GM23338 (cell line): ENCODE data around the gene GUCY1B1. TPM values are rescaled to one million over a fixed set of nuclear protein-coding genes. Genes with fewer than 3 reads are reported as not detected.

ENCODE experiments used
- ATAC-seq: fragments of 200-7000 bp; cut with Tn5 transposase; 3 replicates; pipeline ENCODE4 v1.9.1; 2020
- DNase-seq: peaks from one replicate; pipeline ENCODE4 v3.0.0-alpha.2; 2015; ENCODE audit warnings: low spot score
- H2AFZ ChIP-seq: fragments of 200-600 bp; sonication (generic); 2 replicates; pipeline ENCODE4 v1.8.0; 2016; ENCODE audit warnings: antibody characterized with exemption, mild to moderate bottlenecking, moderate library complexity
- H3F3A ChIP-seq: fragments of 200-600 bp; sonication (generic); replicated peaks from 2 replicates; pipeline ENCODE4 v1.8.0; 2017; ENCODE audit warnings: antibody characterized with exemption, mixed run types, low read depth
- H3K27ac ChIP-seq: fragments of 200-600 bp; sonication (generic); 2 replicates; pipeline ENCODE4 v1.6.1; 2016; ENCODE audit warnings: low read depth
- H3K27me3 ChIP-seq: fragments of 200-600 bp; sonication (generic); 2 replicates; pipeline ENCODE4 v1.8.0; 2016; ENCODE audit warnings: mild to moderate bottlenecking, mixed run types, moderate library complexity; ENCODE audit not compliant: insufficient read depth
- H3K36me3 ChIP-seq: fragments of 200-600 bp; sonication (generic); 2 replicates; pipeline ENCODE4 v1.8.0; 2016; ENCODE audit warnings: mild to moderate bottlenecking; ENCODE audit not compliant: insufficient read depth
- H3K4me1 ChIP-seq: fragments of 200-600 bp; sonication (generic); 2 replicates; pipeline ENCODE4 v1.8.0; 2016; ENCODE audit warnings: mild to moderate bottlenecking, moderate library complexity; ENCODE audit not compliant: insufficient read depth
- H3K4me2 ChIP-seq: fragments of 200-600 bp; sonication (generic); 2 replicates; pipeline ENCODE4 v1.7.1; 2017; ENCODE audit warnings: mixed run types
- H3K4me3 ChIP-seq: fragments of 200-600 bp; sonication (generic); 2 replicates; pipeline ENCODE4 v1.6.1; 2016; ENCODE audit warnings: mixed run types
- H3K79me2 ChIP-seq: fragments of 200-600 bp; sonication (generic); replicated peaks from 2 replicates; pipeline ENCODE4 v1.8.0; 2017; ENCODE audit warnings: mild to moderate bottlenecking; ENCODE audit not compliant: insufficient read depth
- H3K9me2 ChIP-seq: fragments of 200-600 bp; sonication (generic); 2 replicates; pipeline ENCODE4 v1.8.0; 2017; ENCODE audit not compliant: insufficient read depth
- H4K20me1 ChIP-seq: fragments of 200-600 bp; sonication (generic); replicated peaks from 2 replicates; pipeline ENCODE4 v1.8.0; 2017; ENCODE audit warnings: mild to moderate bottlenecking; ENCODE audit not compliant: insufficient read depth
- H3K27ac Mint-ChIP-seq: 2 replicates; pipeline ENCODE4 v1.8.0; 2020; ENCODE audit warnings: inconsistent platforms, mild to moderate bottlenecking, moderate library complexity, mixed read lengths
- H3K27me3 Mint-ChIP-seq: 3 replicates; pipeline ENCODE4 v1.8.0; 2022; ENCODE audit warnings: low read depth, mild to moderate bottlenecking, moderate library complexity, mixed read lengths, inconsistent platforms; ENCODE audit not compliant: insufficient read depth, poor library complexity
- H3K36me3 Mint-ChIP-seq: 3 replicates; pipeline ENCODE4 v1.8.0; 2021; ENCODE audit warnings: low read depth, mild to moderate bottlenecking, inconsistent platforms, moderate library complexity, mixed read lengths
- H3K4me1 Mint-ChIP-seq: 3 replicates; pipeline ENCODE4 v1.8.0; 2020; ENCODE audit warnings: mild to moderate bottlenecking, inconsistent platforms, mixed read lengths
- H3K4me3 Mint-ChIP-seq: 3 replicates; pipeline ENCODE4 v1.8.0; 2021; ENCODE audit warnings: moderate library complexity, mild to moderate bottlenecking, inconsistent platforms, mixed read lengths
- H3K9me3 Mint-ChIP-seq: 3 replicates; pipeline ENCODE4 v1.8.0; 2020; ENCODE audit warnings: moderate library complexity, mild to moderate bottlenecking, inconsistent platforms, mixed read lengths
- EZH2 ChIP-seq: fragments of 200-600 bp; sonication (generic); IDR thresholded peaks from one replicate; pipeline ENCODE4 v1.8.0; 2017; ENCODE audit warnings: antibody characterized with exemption, mild to moderate bottlenecking, low read depth; ENCODE audit not compliant: unreplicated experiment
- EZH2phosphoT487 ChIP-seq: fragments of 200-600 bp; sonication (generic); IDR thresholded peaks from one replicate; pipeline ENCODE4 v1.8.1; 2018; ENCODE audit warnings: antibody characterized with exemption; ENCODE audit not compliant: unreplicated experiment
- JUNB ChIP-seq: IDR thresholded peaks from one replicate; pipeline ENCODE4 v1.6.1; 2016; ENCODE audit warnings: antibody characterized with exemption; ENCODE audit not compliant: unreplicated experiment
- ZNF114 ChIP-seq: fragments of 250-450 bp; sonication (Bioruptor Pico); IDR thresholded peaks from 2 replicates; pipeline ENCODE4 v1.5.0; 2020; ENCODE audit warnings: mild to moderate bottlenecking, moderate library complexity
- ZNF462 ChIP-seq: fragments of 250-450 bp; sonication (Bioruptor Pico); IDR thresholded peaks from 2 replicates; pipeline ENCODE4 v1.5.0; 2020; ENCODE audit warnings: mild to moderate bottlenecking, moderate library complexity
- polyA plus RNA-seq: library from polyadenylated mRNA; unstranded; fragments of >200 nt; fragmentation: Nextera tagmentation; extraction: Ambion mirVana; gene quantifications from 2 replicates; pipeline ENCODE4 v1.2.1, GENCODE V29; 2016
- total RNA-seq: library from RNA; depleted of rRNA; stranded (reverse); fragments of >200 nt; shearing (Covaris generic); gene quantifications from 2 replicates; pipeline ENCODE4 v1.2.3, GENCODE V29; 2014
- TF ChIP-seq, protein P1 (sequence below), 2 experiments: fragments of 200-600 bp in 1 of 2; sonication (generic) in 1 of 2; conservative IDR thresholded peaks; 2 replicates each; pipeline versions ENCODE4 v1.5.1 to v1.6.1; 2016 to 2017; ENCODE audit warnings: antibody characterized with exemption in 2 of 2, low read depth in 2 of 2, mild to moderate bottlenecking in 2 of 2, moderate library complexity in 1 of 2

The GUCY1B1 gene
- total and polyA plus RNA-seq, 2 experiments from 2014 or later: 2.6 to 4.3 TPM

GRCh38 chr4:155780775-155781174 lies 22.0 kb downstream of the GUCY1B1 start (continued):
- TF ChIP-seq ZNF462 (no peak), EZH2 (no peak), EZH2phosphoT487 (no peak), ZNF114 (no peak)

GRCh38 chr4:155781249-155781831 lies 22.5 kb downstream of the GUCY1B1 start:
- ATAC-seq: no peak
- H3K27me3 ChIP-seq: no peaks in the 10 kb centered on the region
- no peak overlapping the region for H3K27ac ChIP-seq
- H3K4me1 ChIP-seq: peaks cover 35% of the 10 kb centered on the region
- H3K4me3 ChIP-seq: no peak overlapping the region
- Mint-ChIP-seq H3K36me3 (no peaks in the 10 kb centered on the region), H3K4me1 (peaks cover 32% of the 10 kb centered on the region), H3K27me3 (no peaks in the 10 kb centered on the region), H3K27ac (no peak overlapping the region), H3K4me3 (no peak overlapping the region), H3K9me3 (no peaks in the 10 kb centered on the region)
- H4K20me1 ChIP-seq: no peaks in the 10 kb centered on the region
- TF ChIP-seq JUNB (no peak), EZH2 (no peak), EZH2phosphoT487 (no peak), ZNF114 (no peak)
- TF ChIP-seq, protein P1, sequence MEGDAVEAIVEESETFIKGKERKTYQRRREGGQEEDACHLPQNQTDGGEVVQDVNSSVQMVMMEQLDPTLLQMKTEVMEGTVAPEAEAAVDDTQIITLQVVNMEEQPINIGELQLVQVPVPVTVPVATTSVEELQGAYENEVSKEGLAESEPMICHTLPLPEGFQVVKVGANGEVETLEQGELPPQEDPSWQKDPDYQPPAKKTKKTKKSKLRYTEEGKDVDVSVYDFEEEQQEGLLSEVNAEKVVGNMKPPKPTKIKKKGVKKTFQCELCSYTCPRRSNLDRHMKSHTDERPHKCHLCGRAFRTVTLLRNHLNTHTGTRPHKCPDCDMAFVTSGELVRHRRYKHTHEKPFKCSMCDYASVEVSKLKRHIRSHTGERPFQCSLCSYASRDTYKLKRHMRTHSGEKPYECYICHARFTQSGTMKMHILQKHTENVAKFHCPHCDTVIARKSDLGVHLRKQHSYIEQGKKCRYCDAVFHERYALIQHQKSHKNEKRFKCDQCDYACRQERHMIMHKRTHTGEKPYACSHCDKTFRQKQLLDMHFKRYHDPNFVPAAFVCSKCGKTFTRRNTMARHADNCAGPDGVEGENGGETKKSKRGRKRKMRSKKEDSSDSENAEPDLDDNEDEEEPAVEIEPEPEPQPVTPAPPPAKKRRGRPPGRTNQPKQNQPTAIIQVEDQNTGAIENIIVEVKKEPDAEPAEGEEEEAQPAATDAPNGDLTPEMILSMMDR (conservative IDR thresholded peaks at IDR 0.05; ENCODE audit: low read depth in 2 of 2): no peak
- no peak overlapping the region for H3K4me2 ChIP-seq
- H3K36me3 ChIP-seq: no peaks in the 10 kb centered on the region
- no peaks in the 10 kb centered on the region for H3K9me2 ChIP-seq
- H3K79me2 ChIP-seq: no peaks in the 10 kb centered on the region
- H3F3A ChIP-seq: no peaks in the 10 kb centered on the region
- H2AFZ ChIP-seq: no peak overlapping the region
- DNase-seq: no peak
